ENCODE results near the gene CELA1. TPM values are rescaled to one million over a fixed set of nuclear protein-coding genes. Genes with fewer than 3 reads are reported as not detected.
A peak's percentile ranks its signal among the peaks of the same experiment; 100 is the strongest.

CELA1 gene
- polyA plus RNA-seq, 3 donors, result not detected

DNA sequence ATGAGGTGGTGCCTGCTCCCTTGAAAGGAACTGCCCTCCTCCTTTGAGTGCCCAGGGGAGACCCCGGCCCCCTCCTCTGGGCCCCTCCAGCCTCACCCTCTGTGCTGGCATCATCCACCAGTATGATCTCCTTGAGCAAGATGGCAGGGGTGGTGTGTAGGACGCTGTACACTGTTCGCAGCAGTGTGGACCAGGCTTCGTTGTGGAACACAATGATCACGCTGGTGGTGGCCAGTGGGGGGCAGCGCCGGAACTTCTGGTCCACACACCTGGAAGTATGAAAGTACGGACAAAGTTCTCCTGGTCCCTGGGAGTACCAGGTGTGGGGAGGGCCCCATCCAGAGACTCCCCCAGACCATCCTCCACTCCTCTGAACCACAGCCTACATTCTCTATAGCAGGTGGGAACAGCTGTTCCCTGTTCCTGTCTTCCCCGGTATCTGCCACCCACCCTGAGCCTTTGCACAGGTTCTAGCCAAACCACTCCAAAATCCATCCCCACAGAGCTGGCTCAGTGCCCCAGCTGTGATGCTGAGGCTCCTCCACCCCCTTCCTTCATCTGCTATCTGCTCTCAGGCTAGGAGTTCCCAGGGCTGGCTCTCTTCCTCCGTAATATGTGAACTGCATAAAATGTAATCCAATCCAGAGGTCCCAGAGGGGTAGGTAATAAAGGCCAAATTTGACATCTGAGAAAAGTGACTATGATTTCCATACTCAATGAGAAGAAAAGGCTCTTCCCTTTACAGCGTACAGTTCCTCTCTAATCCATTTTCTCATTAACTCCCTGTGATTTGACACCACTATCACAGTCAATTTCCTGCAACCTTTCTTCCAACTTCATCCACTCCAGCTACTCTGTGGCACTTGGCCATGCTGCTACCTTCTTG lies 30.9 kb upstream of the CELA1 start:
- DNase-seq, result no peak

DNA sequence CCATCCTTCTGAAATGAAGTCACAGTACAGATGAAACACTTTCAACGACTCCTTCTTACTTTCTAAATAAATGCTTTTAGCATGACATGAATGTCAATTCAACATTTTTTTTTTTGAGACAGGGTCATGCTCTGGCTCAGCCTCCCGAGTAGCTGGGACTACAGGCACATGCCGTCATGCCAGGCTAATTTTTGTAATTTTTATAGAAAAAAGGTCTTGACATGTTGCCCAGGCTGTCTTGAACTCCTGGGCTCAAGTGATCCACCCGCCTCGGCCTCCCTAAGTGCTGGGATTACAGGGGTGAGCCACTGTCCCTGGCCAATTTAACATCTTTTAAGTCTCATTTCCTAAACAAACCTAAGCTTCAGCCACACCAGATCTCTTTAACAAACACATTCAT lies 28.4 kb upstream of the CELA1 start:
- no peak for DNase-seq

DNA sequence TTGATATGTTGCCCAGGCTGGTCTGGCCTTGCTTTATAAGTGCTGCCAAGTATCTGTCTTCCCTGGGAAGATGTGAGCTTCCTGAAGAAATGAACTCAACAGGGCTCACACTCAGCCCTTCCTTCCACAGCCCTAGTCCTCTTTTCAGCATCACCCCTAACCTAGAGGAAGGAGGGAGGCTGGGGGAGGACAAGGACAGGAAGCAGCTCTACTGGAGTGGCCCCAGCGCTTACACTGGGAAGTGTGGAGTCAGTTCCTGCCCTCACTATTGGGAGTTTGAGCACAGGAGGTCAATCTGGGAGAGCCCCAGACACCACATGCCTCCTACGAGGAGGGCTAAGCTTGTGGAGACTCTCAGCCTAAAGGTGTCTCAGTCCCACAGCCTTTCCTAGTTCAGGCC lies 27.9 kb upstream of the CELA1 start:
- DNase-seq, result no peak

DNA sequence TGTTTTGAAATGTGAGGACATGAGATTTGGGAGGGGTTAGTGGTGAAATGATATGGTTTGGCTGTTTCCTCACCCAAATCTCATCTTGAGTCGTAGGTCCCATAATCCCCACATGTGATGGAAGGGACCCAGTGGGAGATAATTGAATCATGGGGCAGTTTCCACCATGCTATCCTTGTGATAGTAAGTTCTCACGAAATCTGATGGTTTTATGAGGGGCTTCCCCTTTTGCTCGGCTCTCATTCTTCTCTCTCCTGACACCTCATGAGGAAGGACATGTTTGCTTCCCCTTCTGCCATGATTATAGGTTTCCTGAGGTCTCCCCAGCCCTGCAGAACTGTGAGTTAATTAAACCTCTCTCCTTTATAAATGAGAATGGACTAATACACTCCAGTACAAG lies 26.7 kb upstream of the CELA1 start:
- no peak for DNase-seq

DNA sequence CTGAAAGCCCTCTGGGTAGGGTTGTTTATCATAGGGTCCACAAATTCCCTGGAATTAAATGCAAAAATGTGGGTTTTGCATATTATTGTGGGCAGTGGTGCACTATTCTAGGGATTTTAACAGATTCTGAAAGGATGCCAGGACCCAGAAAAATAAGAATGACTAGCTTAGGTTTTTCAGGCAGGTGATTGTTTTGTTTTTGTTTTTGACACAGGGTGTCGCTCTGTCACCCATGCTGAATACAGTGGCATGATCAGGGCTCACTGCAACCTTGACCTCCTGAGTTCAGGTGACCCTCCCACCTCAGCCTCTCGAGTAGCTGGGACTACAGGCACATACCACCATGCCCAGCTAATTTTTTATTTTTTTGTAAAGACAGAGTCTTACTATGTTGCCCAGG lies 25.5 kb upstream of the CELA1 start:
- no peak for DNase-seq

DNA sequence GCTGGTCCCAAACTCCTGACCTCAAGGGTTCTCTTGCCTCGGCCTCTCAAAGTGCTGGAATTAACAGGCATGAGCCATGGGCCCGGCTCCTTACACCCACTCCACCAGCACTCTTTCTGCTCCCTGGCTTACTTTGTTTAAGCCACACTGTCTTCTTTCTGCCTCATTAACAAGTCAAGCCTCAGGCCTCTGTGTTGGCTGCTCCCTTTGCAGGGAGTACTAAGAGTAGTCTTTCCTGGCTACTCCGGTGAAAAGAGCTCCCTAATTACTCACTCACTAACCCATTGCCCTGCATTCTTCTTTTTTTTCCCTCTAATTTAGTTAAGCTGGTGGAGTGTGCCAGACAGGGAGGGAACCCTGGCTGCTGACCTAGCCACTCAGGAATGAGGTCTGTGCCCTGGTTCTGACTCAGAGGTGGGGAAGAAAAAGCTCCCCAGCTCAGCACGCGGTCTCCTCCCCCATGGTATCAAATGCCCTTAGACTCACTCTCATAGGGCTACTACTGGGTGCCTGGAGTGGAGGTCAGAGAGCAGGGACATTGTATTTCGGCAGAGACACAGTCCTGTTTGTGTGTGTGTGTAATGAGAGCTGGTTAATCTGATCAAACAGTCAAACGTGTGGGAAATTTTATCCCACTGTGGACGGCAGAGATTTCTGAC lies 24.9 kb upstream of the CELA1 start:
- peak; percentile 94 for DNase-seq

DNA sequence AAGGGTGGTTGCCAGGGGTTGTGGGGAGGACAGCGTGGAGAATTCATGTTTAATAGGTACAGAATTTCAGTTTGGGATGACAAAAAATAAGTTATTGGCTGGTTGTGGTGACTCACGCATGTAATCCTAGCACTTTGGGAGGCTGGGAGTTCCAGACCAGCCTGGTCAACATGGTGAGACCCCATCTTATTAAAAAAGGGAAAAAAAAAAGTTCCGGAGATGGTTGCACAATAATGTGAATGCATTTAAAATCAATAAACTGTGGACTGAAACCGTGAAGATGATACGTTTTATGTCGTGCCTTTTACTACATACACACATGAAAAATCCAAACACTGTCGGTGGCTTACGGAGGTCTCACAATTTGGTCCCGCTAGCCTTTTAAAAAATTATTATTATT lies 24.2 kb upstream of the CELA1 start:
- no peak for DNase-seq

DNA sequence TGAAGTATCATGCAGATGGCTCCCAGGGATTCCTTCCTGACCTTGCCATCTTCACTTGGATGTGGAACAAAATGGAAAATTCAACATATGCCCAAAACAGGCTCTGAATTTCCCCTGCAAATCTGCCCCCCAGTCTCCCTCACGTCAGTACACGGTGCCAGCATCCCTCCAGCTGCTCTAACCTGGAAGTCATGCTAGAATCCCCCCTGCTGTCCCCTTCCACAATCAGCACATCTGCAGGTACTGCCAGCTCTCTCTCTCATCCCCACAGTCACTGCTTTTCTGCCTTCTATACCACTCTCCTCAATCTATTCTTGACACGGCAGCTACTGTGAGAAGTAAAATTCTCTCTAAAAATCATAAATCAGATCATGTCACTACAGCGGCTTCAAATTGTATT lies 23.1 kb upstream of the CELA1 start:
- no peak for DNase-seq

DNA sequence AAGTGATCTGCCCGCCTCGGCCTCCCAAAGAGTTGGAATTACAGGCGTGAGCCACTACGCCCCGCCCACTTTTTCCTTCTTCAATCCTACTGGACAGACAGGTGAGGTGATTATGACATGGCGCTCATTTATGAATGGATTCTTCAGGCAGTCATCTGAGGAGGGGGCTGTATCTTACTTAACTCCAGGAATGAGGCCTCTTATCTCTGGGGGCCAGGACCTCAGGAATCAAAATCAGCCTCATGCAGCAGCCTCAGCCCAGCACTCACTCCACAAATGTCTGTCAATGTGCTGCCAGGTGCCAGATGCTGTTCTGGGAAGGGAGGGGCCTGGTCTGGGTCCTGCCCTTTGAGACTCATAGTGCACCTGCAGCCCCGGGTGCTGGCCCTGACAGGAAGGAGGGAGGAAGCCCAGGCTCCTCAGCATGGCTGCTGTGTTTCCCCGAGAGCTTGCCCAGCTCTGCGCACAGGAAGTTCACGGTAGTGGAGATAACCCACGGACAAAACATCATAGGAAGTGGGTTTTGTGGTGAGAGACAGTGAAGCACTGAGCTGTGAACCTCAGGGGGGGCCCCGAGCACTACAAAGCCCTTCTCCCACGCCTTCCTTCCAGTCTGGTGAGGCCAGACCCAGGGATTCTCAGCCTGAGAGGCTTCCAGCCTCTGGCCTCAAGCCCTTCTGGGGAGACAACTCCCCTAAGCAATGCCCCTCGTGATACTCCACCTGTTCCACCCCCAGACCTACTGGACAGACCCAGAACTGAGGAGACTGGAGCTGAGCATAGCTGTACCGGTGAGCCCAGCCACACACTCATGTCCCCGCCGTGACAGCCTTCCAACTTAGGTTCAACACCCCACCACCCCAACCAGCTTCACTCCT lies 22.4 kb upstream of the CELA1 start:
- DNase-seq, result no peak

DNA sequence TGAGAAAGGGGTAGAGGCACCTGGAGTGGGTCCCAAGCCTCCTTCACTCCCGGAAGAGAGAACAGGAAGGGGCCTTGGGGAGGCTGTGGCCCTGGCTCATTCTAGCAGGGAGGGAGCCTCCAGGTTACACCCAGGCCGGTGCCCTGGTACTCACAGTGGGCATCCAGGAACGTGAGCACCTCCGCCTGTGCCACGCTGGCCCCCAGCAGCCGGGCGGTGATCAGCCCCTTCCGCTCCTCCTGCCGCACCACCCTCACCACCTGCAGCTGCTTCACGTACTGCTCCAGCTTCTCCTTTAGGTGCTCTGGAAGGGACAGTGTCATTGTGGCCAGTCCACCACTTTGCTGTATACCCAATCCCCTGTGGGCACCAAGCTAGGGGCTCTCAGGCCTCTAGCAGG lies 18.8 kb upstream of the CELA1 start:
- DNase-seq, result no peak

DNA sequence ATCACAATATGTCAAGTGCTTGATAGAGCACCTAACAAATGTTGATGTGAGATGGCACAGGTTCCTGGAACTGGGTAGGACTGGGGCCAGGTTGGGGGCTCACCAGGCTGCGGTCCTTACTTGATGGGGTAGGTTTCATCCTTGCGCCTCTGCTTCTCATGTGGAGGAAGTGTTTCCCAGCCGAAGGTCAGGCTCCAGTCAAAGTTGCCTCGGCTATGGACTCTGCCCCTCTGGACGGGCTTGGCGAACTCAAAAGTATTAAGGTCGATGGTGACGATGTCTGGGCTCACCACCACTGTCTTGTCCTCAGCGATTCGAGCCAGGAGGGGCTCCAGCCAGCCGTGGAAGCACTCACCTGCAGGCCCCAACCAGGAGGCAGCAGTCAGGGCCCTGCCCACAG lies 17.5 kb upstream of the CELA1 start:
- no peak for DNase-seq

DNA sequence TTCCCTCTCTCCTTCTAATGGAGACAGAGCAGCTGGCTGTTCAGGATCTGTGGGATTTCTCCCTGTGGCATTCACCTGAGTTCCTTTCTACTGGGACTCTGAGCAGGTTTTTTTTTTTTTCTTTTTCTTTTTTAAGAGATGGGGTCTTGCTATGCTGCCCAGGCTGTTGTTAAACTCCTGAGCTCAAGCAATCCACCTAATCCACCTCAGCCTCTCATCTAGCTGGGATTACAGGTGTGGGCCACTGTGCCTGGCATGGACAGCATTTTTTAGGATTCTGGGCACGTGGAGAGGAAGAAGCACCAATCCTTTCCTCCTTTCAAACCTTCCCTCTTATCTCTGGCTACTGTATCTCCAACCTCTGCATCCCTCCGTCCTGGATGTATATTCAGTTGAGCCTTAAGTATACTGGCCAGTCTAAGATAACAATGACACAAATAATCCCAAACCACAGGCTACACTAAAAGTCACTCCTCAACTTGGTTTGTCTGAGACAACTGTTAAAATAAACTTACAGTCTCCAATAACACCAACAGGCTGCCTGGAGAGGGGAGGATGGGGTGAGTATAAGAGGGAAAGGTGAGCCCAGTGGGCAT lies 16.4 kb upstream of the CELA1 start:
- no peak for DNase-seq

DNA sequence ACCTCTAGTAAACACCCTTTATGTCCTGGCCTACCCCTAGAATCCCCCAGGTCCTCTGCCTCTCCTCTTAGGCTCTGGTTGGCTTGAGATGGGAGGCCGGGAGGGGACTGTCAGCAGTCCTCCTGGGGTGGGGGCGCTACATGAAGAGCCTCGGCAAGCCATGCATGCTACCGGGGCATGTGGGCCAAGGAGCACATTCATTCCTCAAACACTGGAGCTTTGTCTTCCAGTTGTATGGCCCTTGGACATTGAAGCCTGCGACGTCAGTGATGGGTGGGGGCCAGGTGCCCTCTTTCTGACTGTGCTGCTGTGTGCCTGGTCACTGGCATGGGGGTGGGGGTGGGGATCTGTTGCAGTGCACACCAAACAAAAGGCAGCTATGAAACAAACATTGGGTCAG lies 15.8 kb upstream of the CELA1 start:
- no peak for DNase-seq

DNA sequence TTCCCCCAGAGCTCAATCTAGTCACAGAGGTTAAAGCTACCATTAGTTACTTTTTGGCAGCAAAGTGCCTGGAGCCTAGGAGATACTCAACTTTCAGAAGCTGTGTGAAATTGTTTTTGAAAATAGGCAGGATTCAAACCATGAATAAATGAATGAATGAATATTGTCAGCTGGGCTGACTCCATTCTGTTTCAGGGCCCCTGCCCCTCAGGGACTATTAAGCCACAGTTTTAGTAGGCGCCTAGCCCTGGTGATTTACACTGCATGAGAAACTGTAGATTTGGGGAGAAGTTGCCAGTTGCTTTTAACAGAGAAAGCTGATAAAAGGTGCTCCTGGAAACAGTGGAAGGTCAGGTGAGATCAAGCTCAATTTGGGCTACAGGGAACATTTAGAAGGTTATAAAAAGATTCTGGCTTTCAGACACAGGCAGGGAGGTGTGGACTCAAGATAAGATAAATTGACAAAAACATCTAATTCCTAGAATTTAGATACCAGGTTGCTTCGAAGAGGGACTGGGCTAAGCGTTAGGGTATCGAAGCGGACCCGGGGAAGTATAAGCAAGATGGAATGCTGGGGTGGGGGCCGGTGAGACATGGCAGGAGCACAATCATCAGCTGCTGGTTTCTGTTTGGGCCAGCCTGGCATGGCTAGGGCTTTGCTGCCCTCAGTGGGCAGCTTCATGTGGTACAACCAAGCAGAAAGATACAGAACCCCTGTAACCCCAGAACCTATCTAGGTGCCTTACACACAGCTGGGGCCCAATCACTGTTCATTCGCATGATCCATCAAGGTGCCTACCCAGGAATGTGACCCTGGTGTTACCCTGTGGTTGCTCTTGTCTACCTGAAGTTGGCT lies 14.9 kb upstream of the CELA1 start:
- no peak for DNase-seq

DNA sequence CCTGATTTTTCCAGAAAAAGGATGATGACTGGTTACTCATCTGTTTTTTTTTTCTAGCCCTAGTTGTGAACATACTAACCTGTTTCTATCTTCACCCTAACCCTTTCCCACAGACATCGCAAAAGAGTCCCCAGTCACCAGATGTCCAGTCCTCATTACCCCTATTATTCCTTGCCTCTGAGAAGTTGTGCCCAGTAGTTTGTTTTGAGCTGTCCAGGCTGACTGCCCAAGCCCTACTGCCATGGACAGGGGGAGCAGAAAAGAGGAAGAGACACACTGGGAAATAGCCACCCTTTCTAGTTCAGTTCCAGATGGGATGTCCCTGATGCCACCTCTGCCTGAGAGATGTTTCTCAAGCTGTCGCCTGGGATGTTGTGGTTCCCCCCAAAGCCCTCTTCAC lies 13.8 kb upstream of the CELA1 start:
- no peak for DNase-seq

DNA sequence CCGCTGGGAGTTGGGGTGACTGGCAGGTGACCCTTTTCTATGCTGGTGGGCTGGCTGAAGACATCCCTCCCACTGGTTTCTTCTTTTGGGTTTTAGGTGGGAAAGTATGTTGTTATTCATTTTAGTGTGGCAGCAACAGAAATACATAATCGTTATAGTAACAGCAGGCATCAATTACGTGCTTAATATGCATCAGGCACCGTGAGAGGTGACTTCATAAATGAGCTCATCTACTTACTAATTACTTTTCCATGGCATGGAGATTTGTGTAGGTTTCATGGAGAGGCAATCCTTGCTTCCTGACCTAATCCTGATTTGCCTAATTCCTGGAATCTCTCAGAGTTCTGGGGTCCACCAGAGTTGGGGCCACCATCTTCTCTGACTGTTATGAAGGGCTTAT lies 13.4 kb upstream of the CELA1 start:
- DNase-seq, result no peak

DNA sequence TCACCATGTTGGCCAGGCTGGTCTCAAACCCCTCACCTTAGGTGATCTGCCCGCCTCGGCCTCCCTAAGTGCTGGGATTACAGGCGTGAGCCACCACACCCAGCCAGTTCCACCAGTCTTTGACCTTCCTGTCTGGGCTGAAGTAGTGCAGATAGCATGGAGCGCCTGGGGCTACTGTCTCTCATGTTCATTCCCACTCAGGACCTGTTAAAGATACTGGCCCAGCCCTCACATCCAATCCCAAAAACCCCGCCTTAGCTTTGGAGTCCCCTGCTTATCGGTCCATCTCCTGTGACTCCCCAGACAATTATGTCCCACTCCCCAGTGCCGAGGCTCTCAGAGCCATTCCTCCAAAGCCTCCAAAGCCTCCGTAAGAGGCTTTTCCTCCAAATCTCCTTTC lies 12.0 kb upstream of the CELA1 start:
- DNase-seq, result no peak

DNA sequence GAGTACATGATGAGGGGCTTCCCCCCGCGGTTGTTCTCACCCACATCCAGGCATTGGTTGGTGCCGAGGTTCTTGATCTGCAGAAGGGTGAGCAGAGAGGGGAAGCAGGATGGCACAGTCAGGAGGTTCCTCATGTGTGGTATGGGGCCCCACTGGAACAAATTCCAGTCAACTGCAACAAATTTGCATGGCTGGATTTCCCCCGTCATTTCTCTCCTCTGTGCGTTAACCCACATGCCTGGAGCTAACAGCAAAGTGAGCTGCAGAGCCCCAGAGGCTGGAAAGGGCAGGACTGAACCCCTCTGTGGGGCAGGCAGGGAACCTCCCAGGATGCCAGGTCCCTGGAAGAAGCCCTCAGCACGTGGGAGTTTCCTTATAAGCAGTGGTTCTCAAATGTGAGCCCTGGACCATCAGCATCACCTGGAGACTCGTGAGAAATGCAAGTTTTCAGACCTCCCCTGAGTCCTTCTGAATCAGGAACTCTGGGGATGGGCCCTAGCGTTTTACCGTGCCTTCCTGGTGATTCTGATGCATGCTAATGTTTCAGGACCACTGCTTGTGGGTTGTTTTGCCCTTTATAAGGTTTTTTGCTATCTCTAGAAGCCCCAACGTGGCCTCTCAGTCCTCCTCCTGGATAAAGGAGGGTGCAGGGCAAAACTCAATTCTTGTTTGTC lies 11.0 kb upstream of the CELA1 start:
- no peak for DNase-seq

DNA sequence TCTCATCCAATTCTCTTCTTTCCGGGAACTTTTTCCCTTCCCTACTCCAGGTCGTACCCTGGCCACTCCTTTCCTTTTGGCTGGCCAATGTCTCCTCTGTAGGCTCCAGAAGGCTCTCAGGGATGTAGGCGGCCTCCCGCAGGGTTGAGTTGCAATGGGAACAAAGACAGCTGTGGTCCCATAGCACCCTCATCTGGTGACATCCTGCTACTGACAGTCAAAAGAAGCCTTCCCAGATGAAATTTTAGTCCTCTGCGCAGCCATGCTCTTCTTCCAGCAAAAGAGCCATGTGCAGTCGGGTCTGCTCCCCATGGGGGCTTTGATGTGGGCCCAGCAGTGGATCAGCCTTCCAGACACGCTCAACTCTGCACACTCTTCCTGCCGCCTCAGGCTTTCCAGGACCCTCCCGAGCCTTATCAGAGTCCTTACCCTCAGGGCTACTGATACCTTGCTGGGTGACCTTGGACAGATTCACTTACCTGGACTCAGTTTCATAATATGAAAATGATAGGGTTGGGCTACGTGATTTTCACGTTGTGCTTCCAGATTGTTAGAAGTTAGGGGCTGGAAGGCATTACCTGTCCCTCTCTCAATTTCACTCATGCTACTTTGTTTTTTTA lies 5.5 kb upstream of the CELA1 start:
- peak; percentile 34 for DNase-seq

DNA sequence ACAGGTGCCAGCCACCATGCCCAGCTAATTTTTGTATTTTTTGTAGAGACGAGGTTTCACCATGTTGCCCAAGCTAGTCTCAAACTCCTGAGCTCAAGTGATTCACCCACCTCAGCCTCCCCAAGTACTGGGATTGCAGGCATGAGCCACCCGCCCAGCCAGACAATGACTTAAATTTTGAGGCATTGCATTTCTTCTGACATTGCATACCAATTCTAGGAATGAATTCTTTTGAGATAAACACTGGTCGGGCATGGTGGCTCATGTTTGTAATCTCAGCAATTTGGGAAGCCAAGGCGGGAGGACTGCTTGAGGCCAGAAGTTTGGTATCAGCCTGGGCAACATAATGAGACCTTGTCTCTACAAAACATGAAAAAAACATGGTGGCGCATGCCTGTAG lies 2.5 kb upstream of the CELA1 start:
- no peak for DNase-seq

Data from renal pelvis (tissue), 4 donors.